Body of pancreas (tissue), 4 donors: ENCODE data around the gene PXMP4.

Experiments used
- CTCF ChIP-seq, 7 experiments: fragments of 450-650 bp in 4 of 7; fragments of 200-600 bp in 3 of 7; sonication (generic) in 3 of 7; IDR thresholded peaks; one replicate each; pipeline ENCODE4 v1.5.1; 2016 to 2019; ENCODE audit warnings: antibody characterized with exemption in 7 of 7
- POLR2A ChIP-seq, 3 donors: fragments of 450-650 bp; IDR thresholded peaks; one replicate each; pipeline ENCODE4 v1.6.1; 2016; ENCODE audit warnings: antibody characterized with exemption in 3 of 3, mild to moderate bottlenecking in 2 of 3

GRCh38 chr20:33728463-33728862, 8.4 kb upstream of the PXMP4 start:
- TF ChIP-seq CTCF (IDR thresholded peaks at IDR 0.05) (no peak), POLR2A (IDR thresholded peaks at IDR 0.05) (no peak)
